GM23338 (cell line): ENCODE data around the gene HOXC4. TPM values are rescaled to one million over a fixed set of nuclear protein-coding genes. Genes with fewer than 3 reads are reported as not detected.

Experiments used
- ATAC-seq: fragments of 200-7000 bp; cut with Tn5 transposase; 3 replicates; pipeline ENCODE4 v1.9.1; 2020
- DNase-seq: peaks from one replicate; pipeline ENCODE4 v3.0.0-alpha.2; 2015; ENCODE audit warnings: low spot score
- H2AFZ ChIP-seq: fragments of 200-600 bp; sonication (generic); 2 replicates; pipeline ENCODE4 v1.8.0; 2016; ENCODE audit warnings: antibody characterized with exemption, mild to moderate bottlenecking, moderate library complexity
- H3F3A ChIP-seq: fragments of 200-600 bp; sonication (generic); replicated peaks from 2 replicates; pipeline ENCODE4 v1.8.0; 2017; ENCODE audit warnings: antibody characterized with exemption, mixed run types, low read depth
- H3K27ac ChIP-seq: fragments of 200-600 bp; sonication (generic); 2 replicates; pipeline ENCODE4 v1.6.1; 2016; ENCODE audit warnings: low read depth
- H3K27me3 ChIP-seq: fragments of 200-600 bp; sonication (generic); 2 replicates; pipeline ENCODE4 v1.8.0; 2016; ENCODE audit warnings: mild to moderate bottlenecking, mixed run types, moderate library complexity; ENCODE audit not compliant: insufficient read depth
- H3K36me3 ChIP-seq: fragments of 200-600 bp; sonication (generic); 2 replicates; pipeline ENCODE4 v1.8.0; 2016; ENCODE audit warnings: mild to moderate bottlenecking; ENCODE audit not compliant: insufficient read depth
- H3K4me1 ChIP-seq: fragments of 200-600 bp; sonication (generic); 2 replicates; pipeline ENCODE4 v1.8.0; 2016; ENCODE audit warnings: mild to moderate bottlenecking, moderate library complexity; ENCODE audit not compliant: insufficient read depth
- H3K4me2 ChIP-seq: fragments of 200-600 bp; sonication (generic); 2 replicates; pipeline ENCODE4 v1.7.1; 2017; ENCODE audit warnings: mixed run types
- H3K4me3 ChIP-seq: fragments of 200-600 bp; sonication (generic); 2 replicates; pipeline ENCODE4 v1.6.1; 2016; ENCODE audit warnings: mixed run types
- H3K79me2 ChIP-seq: fragments of 200-600 bp; sonication (generic); replicated peaks from 2 replicates; pipeline ENCODE4 v1.8.0; 2017; ENCODE audit warnings: mild to moderate bottlenecking; ENCODE audit not compliant: insufficient read depth
- H3K9me2 ChIP-seq: fragments of 200-600 bp; sonication (generic); 2 replicates; pipeline ENCODE4 v1.8.0; 2017; ENCODE audit not compliant: insufficient read depth
- H4K20me1 ChIP-seq: fragments of 200-600 bp; sonication (generic); replicated peaks from 2 replicates; pipeline ENCODE4 v1.8.0; 2017; ENCODE audit warnings: mild to moderate bottlenecking; ENCODE audit not compliant: insufficient read depth
- H3K27ac Mint-ChIP-seq: 2 replicates; pipeline ENCODE4 v1.8.0; 2020; ENCODE audit warnings: inconsistent platforms, mild to moderate bottlenecking, moderate library complexity, mixed read lengths
- H3K27me3 Mint-ChIP-seq: 3 replicates; pipeline ENCODE4 v1.8.0; 2022; ENCODE audit warnings: low read depth, mild to moderate bottlenecking, moderate library complexity, mixed read lengths, inconsistent platforms; ENCODE audit not compliant: insufficient read depth, poor library complexity
- H3K36me3 Mint-ChIP-seq: 3 replicates; pipeline ENCODE4 v1.8.0; 2021; ENCODE audit warnings: low read depth, mild to moderate bottlenecking, inconsistent platforms, moderate library complexity, mixed read lengths
- H3K4me1 Mint-ChIP-seq: 3 replicates; pipeline ENCODE4 v1.8.0; 2020; ENCODE audit warnings: mild to moderate bottlenecking, inconsistent platforms, mixed read lengths
- H3K4me3 Mint-ChIP-seq: 3 replicates; pipeline ENCODE4 v1.8.0; 2021; ENCODE audit warnings: moderate library complexity, mild to moderate bottlenecking, inconsistent platforms, mixed read lengths
- H3K9me3 Mint-ChIP-seq: 3 replicates; pipeline ENCODE4 v1.8.0; 2020; ENCODE audit warnings: moderate library complexity, mild to moderate bottlenecking, inconsistent platforms, mixed read lengths
- EZH2 ChIP-seq: fragments of 200-600 bp; sonication (generic); IDR thresholded peaks from one replicate; pipeline ENCODE4 v1.8.0; 2017; ENCODE audit warnings: antibody characterized with exemption, mild to moderate bottlenecking, low read depth; ENCODE audit not compliant: unreplicated experiment
- EZH2phosphoT487 ChIP-seq: fragments of 200-600 bp; sonication (generic); IDR thresholded peaks from one replicate; pipeline ENCODE4 v1.8.1; 2018; ENCODE audit warnings: antibody characterized with exemption; ENCODE audit not compliant: unreplicated experiment
- NANOG ChIP-seq: IDR thresholded peaks from 2 replicates; pipeline ENCODE4 v1.6.1; 2016; ENCODE audit warnings: antibody characterized with exemption, borderline replicate concordance
- STAT1 ChIP-seq: IDR thresholded peaks from one replicate; pipeline ENCODE4 v1.6.1; 2016; ENCODE audit warnings: antibody characterized with exemption; ENCODE audit not compliant: unreplicated experiment
- ZNF331 ChIP-seq: fragments of 250-450 bp; sonication (Bioruptor Pico); IDR thresholded peaks from 2 replicates; pipeline ENCODE4 v1.5.0; 2020; ENCODE audit warnings: low read depth, mild to moderate bottlenecking, moderate library complexity
- polyA plus RNA-seq: library from polyadenylated mRNA; unstranded; fragments of >200 nt; fragmentation: Nextera tagmentation; extraction: Ambion mirVana; gene quantifications from 2 replicates; pipeline ENCODE4 v1.2.1, GENCODE V29; 2016
- total RNA-seq: library from RNA; depleted of rRNA; stranded (reverse); fragments of >200 nt; shearing (Covaris generic); gene quantifications from 2 replicates; pipeline ENCODE4 v1.2.3, GENCODE V29; 2014
- TF ChIP-seq, protein P1 (sequence below), 2 experiments: fragments of 200-600 bp in 1 of 2; sonication (generic) in 1 of 2; conservative IDR thresholded peaks; 2 replicates each; pipeline versions ENCODE4 v1.5.1 to v1.6.1; 2016 to 2017; ENCODE audit warnings: antibody characterized with exemption in 2 of 2, low read depth in 2 of 2, mild to moderate bottlenecking in 2 of 2, moderate library complexity in 1 of 2

Gene HOXC4
- total and polyA plus RNA-seq, 2 experiments from 2014 or later: not detected

DNA sequence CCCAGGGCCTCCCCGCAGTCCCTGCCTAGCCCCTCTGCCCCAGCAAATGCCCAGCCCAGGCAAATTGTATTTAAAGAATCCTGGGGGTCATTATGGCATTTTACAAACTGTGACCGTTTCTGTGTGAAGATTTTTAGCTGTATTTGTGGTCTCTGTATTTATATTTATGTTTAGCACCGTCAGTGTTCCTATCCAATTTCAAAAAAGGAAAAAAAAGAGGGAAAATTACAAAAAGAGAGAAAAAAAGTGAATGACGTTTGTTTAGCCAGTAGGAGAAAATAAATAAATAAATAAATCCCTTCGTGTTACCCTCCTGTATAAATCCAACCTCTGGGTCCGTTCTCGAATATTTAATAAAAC is 23.2 kb upstream of the HOXC4 start:
- DNase-seq (no peak), ATAC-seq (no peak)
- H3K27ac Mint-ChIP-seq: no peak overlapping the region
- H3K4me1 Mint-ChIP-seq: peaks cover 29% of the 10 kb centered on the region
- H3K27me3 Mint-ChIP-seq: peaks cover 96% of the 10 kb centered on the region
- peaks cover 37% of the 10 kb centered on the region for H4K20me1 ChIP-seq
- peaks cover 37% of the 10 kb centered on the region; the same call in 1 of the 2 replicates for H3F3A ChIP-seq
- peaks cover 6% of the 10 kb centered on the region for H3K9me3 Mint-ChIP-seq
- no peak overlapping the region for H3K4me3 ChIP-seq
- TF ChIP-seq EZH2 (peak; percentile 78), STAT1 (no peak), NANOG (no peak)
- TF ChIP-seq, protein P1, sequence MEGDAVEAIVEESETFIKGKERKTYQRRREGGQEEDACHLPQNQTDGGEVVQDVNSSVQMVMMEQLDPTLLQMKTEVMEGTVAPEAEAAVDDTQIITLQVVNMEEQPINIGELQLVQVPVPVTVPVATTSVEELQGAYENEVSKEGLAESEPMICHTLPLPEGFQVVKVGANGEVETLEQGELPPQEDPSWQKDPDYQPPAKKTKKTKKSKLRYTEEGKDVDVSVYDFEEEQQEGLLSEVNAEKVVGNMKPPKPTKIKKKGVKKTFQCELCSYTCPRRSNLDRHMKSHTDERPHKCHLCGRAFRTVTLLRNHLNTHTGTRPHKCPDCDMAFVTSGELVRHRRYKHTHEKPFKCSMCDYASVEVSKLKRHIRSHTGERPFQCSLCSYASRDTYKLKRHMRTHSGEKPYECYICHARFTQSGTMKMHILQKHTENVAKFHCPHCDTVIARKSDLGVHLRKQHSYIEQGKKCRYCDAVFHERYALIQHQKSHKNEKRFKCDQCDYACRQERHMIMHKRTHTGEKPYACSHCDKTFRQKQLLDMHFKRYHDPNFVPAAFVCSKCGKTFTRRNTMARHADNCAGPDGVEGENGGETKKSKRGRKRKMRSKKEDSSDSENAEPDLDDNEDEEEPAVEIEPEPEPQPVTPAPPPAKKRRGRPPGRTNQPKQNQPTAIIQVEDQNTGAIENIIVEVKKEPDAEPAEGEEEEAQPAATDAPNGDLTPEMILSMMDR (conservative IDR thresholded peaks at IDR 0.05; ENCODE audit: low read depth in 2 of 2): no peak
- H3K4me2 ChIP-seq: no peak overlapping the region
- peak overlapping the region; percentile 9; the same call in 1 of the 3 replicates for H3K4me3 Mint-ChIP-seq
- H3K27me3 ChIP-seq: peaks cover 100% of the 10 kb centered on the region
- H3K4me1 ChIP-seq: peaks cover 43% of the 10 kb centered on the region
- no peak overlapping the region for H2AFZ ChIP-seq
- H3K36me3 ChIP-seq: no peaks in the 10 kb centered on the region
- no peaks in the 10 kb centered on the region; the same call in 2 of the 3 replicates for H3K36me3 Mint-ChIP-seq
- H3K27ac ChIP-seq: no peak overlapping the region
- H3K9me2 ChIP-seq: no peaks in the 10 kb centered on the region
- no peaks in the 10 kb centered on the region for H3K79me2 ChIP-seq

DNA sequence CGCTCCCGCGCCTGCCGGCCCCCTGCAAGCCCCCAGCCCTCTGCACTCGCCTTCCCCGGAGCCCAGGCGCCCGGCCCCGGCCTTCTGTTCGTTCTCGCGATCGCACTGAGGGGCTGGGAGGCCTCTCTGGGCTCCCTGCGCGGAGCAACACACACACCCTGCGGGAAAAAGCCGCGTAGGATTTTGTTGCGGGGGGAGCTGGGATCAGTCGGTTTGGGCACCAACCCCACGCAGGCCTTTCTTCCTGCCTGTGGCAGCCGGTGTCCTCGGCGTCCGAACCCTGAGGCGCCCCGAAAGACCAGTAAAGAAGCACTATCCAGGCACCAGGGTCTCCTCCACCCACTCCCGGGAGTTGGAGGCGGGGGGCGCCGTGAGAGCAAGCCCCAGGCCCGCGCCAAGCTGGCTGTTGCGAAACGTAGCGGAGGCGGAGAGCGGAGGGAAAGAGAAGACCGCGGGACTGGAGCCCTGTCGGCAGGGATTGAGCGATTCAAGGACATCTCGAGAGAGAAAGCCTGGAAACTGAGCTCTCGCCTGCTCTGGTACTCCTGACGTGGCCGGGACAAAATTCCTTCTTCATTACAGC is 22.7 kb upstream of the HOXC4 start:
- H3K9me2 ChIP-seq: no peaks in the 10 kb centered on the region
- H3K4me3 ChIP-seq: 0 out of 2 replicates have a peak overlapping the region, but pooled peaks have one; percentile 23
- DNase-seq (peak; percentile 79), ATAC-seq (peak; percentile 7; the same call in 2 of the 3 replicates)
- no peaks in the 10 kb centered on the region; the same call in 2 of the 3 replicates for H3K36me3 Mint-ChIP-seq
- H3K36me3 ChIP-seq: no peaks in the 10 kb centered on the region
- H3K4me1 Mint-ChIP-seq: peaks cover 28% of the 10 kb centered on the region
- peak overlapping the region; percentile 48 for H3K4me2 ChIP-seq
- peaks cover 39% of the 10 kb centered on the region for H4K20me1 ChIP-seq
- H3K4me1 ChIP-seq: peaks cover 39% of the 10 kb centered on the region
- no peak overlapping the region for H3K27ac ChIP-seq
- peak; percentile 87 for TF ChIP-seq EZH2phosphoT487
- TF ChIP-seq ZNF331 (CRISPR knock-in tag): no peak
- TF ChIP-seq EZH2: peak; percentile 75
- H3K9me3 Mint-ChIP-seq: peaks cover 6% of the 10 kb centered on the region
- no peak overlapping the region for H3K4me3 Mint-ChIP-seq
- H3K27ac Mint-ChIP-seq: no peak overlapping the region
- H2AFZ ChIP-seq: no peak overlapping the region
- peaks cover 100% of the 10 kb centered on the region for H3K27me3 ChIP-seq
- no peaks in the 10 kb centered on the region for H3K79me2 ChIP-seq
- peaks cover 96% of the 10 kb centered on the region for H3K27me3 Mint-ChIP-seq
- H3F3A ChIP-seq: peaks cover 35% of the 10 kb centered on the region; the same call in 1 of the 2 replicates

GRCh38 chr12:54031480-54031879 is 22.2 kb upstream of the HOXC4 start:
- Histone ChIP-seq H3K4me3 (no peak overlapping the region), H3K79me2 (no peaks in the 10 kb centered on the region), H3K4me1 (peaks cover 34% of the 10 kb centered on the region), H3K27me3 (peaks cover 100% of the 10 kb centered on the region), H3K9me2 (no peaks in the 10 kb centered on the region), H4K20me1 (peaks cover 36% of the 10 kb centered on the region), H3K4me2 (no peak overlapping the region), H3K36me3 (no peaks in the 10 kb centered on the region), H3F3A (peaks cover 32% of the 10 kb centered on the region; the same call in 1 of the 2 replicates), H3K27ac (no peak overlapping the region), H2AFZ (no peak overlapping the region)
- Mint-ChIP-seq H3K4me1 (peaks cover 26% of the 10 kb centered on the region), H3K9me3 (peaks cover 6% of the 10 kb centered on the region), H3K4me3 (no peak overlapping the region), H3K27ac (no peak overlapping the region), H3K36me3 (no peaks in the 10 kb centered on the region; the same call in 2 of the 3 replicates), H3K27me3 (peaks cover 96% of the 10 kb centered on the region)
- DNase-seq (no peak), ATAC-seq (no peak)
- peak; percentile 53 for TF ChIP-seq EZH2
- no peak for TF ChIP-seq ZNF331 (CRISPR knock-in tag)
